HG03575 (cell line): ENCODE measurements around the gene BMX.

Source experiments
- ATAC-seq: cut with Tn5 transposase; IDR thresholded peaks from one replicate; pipeline ENCODE4 v1.9.1; 2021; ENCODE audit not compliant: unreplicated experiment, insufficient number of reproducible peaks, low FRiP score; ENCODE audit errors: extremely low read depth

The BMX gene

GRCh38 chrX:15501506-15501905 lies 899 bp downstream of the BMX start:
- ATAC-seq = no peak

- ATAC-seq = no peak
These were observed 4.1 kb downstream of the BMX start for GRCh38 chrX:15504661-15505060.

GRCh38 chrX:15505101-15505500 lies 4.5 kb downstream of the BMX start:
- no peak for ATAC-seq

DNA sequence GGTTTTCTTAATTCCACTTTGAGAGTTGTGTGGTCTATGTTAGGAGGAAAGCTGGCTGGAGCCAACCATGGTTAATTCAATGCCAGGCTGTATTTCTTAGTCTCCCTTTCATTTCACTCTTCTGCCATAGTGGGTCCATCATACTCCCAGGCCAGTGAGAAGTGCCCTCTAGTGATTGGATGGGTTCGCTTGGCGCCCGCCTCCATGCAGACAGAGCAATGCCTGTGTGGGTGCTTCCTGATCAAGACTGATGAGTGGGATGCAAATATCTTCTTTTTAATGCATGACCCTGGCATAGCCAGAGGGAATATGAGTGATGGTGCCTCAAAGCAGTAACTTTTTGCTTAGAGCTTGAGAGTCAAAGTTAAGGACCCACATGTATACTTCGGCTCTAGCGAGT lies 6.4 kb downstream of the BMX start:
- no peak for ATAC-seq

DNA sequence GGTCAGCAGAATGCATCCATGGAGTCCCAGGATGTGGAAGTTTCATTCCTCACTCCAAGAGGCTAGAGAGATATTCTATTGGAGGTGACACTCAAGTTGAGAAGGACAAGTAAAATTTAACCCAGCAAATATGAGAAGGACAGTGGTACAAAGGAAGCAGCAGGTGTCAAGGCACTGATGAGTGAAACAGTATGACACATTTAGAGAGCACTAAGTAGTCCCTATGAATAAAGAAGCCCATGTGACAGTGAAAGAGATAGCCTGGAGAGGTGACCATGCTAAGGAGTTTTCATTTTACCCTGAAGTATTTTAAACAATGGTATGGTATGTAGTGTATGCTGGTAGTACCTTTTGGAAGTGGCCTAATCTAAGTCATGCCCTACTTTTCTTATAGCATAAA lies 9.2 kb downstream of the BMX start:
- ATAC-seq = no peak

DNA sequence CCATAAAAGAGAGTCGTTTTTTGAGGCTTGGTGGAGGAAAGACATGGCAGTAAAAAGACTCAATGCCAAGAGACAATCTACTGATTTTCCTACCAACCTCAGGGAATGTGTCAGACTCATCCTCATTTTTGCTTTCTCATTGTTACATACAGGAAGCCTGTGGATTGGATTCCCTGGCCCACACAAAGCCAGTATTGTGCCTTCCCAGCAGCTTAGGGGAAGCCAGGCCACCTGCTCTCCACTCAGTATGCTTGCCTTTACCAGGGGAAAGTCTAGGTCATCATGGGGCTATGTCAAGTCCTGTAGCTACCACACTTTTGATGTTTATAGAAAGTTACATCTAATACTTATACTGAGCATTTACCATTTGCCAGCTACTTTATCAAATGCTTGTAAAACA lies 11.0 kb downstream of the BMX start:
- ATAC-seq = no peak

- ATAC-seq = no peak
These were observed 11.9 kb downstream of the BMX start for GRCh38 chrX:15512401-15512965.

DNA sequence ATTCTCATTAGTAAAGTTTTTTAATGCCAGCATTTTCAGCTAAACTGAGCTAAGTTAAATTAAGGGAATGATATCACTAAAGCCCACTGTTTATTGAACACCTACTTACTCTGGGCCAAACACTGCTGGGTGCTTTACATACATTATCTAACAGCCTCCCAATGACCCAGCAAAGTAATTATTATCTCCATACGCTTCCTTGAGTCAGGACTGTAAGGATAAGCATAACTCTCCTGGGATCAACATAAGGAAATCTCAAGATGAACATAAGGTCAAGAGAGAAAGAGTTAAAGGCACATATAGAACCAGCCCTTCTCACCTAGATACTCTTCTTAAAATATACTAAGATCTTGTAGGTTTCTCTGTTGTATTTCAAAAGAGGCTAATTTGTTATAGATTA lies 13.7 kb downstream of the BMX start:
- no peak for ATAC-seq

- ATAC-seq = no peak
These were observed 15.3 kb downstream of the BMX start for GRCh38 chrX:15515931-15516330.

DNA sequence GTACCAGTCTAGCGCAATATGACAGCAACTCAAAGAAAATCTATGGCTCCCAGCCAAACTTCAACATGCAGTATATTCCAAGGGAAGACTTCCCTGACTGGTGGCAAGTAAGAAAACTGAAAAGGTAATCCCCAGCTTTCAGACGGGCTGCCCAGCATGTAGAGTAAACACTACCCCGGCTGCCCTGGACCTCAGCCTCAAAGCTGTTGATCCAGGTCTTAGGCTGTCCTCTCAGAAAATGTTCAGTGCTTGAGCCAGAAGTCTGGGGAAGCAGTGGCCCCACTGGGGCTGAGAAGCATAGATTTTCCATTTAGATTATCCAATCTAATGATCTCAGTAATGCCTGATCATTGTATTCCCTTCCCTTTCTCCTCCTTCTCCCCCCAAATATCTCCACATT lies 21.9 kb downstream of the BMX start:
- no peak for ATAC-seq

DNA sequence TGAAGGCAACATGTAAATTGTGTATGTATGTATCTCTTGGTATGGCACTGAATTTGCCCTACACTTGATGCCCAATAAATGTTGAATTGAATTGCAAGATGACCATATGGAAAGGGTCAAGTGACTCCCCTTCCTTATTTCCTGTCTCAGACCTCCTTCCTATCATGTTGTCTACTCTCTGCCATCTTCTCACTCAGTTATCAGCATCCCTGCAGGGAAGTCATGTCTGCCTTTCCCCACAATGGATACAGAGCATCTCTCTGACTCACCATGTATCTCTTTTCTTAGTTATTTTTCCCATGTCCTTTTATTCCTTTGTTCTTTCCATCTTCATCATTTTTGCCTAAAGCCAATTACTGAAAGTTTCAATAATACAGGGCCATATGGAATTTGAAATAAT lies 22.5 kb downstream of the BMX start:
- no peak for ATAC-seq

GRCh38 chrX:15524417-15524816 lies 23.8 kb downstream of the BMX start:
- no peak for ATAC-seq

DNA sequence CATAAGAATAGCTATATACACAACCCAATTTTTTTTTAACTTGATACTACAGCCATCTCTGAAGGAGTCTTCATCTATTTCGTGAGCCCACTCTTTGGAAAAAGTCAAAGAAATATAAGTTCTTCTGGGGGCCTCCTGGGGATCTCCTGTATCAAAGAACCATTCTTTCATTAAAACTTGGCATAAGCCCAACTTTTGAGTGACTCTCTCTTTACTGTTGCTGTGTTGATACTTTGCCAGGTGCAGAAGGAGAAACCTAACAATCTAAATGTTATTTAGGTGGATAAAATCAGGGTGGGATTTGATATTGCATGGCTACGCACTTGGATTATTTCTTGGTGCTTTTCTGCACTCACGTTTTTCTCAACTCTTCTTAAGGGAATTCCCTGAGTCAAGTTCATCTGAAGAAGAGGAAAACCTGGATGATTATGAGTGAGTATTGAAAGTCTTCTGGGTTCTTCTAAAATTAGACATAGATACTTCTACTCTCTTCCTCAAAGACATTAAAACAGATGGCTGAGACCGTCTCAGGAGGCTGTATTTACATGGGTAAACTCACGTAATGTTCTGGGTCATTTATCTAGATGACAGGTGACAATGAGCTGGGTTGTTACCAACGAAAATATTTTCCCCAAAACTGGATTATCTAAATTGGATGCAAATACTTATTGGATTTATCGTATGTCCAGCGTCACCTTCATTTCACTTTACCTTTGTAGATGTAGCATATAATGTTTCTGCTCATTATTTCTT lies 25.2 kb downstream of the BMX start:
- ATAC-seq = no peak

GRCh38 chrX:15529165-15529564 lies 28.6 kb downstream of the BMX start:
- ATAC-seq = no peak

DNA sequence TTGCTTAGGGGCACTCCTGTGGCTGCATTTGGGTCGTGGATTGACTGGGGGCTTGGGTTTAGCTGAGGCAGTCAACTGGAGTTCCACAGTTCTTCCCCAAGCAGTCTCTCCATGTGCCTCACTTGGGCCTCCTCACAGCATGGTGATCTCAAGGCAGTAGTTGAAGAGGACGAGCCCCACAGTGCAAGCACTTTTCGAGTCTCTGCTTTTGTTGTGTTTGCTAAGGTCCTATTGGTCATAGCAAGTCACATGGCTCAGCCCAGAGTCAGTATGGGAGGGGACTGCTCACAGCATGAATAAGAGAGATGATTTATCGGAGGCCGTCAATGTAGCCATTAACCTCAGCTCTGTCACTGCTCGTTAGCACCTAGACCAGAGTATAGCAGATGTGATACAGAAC lies 29.7 kb downstream of the BMX start:
- no peak for ATAC-seq

DNA sequence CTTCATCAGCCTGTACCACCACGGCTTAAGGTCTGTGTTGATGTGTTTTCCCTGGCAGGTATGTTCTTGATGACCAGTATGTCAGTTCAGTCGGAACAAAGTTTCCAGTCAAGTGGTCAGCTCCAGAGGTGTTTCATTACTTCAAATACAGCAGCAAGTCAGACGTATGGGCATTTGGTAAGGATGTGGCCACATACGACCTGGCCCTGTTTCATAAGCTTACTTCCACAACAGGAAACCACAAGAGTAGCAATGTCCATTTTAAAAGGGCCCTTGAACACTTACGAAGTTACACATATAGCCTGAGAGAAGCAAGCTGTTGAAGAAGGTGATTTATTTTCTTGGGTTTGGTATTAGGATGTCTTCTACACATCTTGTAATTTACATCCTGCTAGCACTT lies 46.1 kb downstream of the BMX start:
- ATAC-seq = no peak

- ATAC-seq = no peak
These were observed 46.7 kb downstream of the BMX start for GRCh38 chrX:15547356-15547755.

DNA sequence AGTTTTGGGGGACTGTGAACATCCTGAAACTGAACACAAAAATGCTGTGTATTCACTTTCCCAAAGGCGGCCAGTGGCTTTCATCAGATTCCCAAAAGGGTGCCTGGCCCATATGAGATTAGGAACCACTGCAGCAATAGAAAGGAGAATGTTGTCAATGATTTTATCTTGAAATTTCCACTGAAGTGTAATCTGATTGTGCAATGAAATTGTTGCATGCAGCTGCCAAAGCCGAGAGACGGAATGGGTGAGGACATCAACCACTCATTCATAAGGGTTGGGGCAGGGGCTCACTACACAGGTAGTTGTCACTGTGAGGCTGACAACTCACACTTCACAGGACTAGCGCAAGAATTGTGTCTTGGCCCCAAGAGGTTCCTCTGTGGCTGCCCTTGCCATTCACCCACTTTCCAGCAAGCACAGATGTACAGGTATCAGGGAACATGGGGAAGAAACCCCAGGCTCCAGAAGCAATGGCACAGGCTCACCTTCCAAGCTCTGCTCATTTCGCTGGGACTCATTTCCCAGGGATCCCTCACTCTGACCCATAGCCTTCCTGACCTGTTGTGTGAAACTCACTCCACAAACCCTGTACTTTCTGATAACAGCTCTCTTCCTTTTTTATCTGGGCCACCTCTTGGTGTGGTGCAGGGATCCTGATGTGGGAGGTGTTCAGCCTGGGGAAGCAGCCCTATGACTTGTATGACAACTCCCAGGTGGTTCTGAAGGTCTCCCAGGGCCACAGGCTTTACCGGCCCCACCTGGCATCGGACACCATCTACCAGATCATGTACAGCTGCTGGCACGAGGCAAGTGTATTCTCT lies 48.8 kb downstream of the BMX start:
- no peak for ATAC-seq

- ATAC-seq = no peak
These were observed 58.6 kb downstream of the BMX start for GRCh38 chrX:15559227-15559626.

DNA sequence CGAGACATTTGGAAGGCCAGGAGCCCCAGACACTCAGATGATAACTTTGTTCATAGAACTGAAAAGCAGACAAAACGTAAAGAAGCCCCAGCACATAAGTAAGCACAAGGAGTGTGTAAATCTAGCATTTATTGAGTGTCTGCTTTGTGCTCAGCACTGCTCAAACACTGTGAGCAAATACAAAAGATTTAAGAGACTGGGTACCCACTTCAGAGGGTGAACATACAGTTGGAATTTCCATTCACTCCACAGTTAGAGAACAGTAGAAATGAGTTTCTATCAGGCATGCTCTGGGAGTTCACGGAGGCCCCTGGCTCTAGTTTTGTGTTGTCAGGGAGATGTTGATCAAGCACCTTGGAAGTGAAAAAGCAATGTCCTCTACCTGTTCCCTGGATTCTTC lies 60.3 kb downstream of the BMX start:
- ATAC-seq = no peak
